Spleen (tissue), 11 donors: ENCODE measurements around the gene UBQLN4. TPM values are rescaled to one million over a fixed set of nuclear protein-coding genes. Genes with fewer than 3 reads are reported as not detected.
A peak's percentile ranks its signal among the peaks of the same experiment; 100 is the strongest.

ENCODE experiments used
- DNase-seq: peaks from one replicate; pipeline ENCODE4 v3.0.0-alpha.2; 2020
- H3K27ac ChIP-seq, 8 donors: fragments of 200-600 bp; sonication (generic) in 7 of 8; 1 replicate in 4 of 8; 2 replicates in 4 of 8; pipeline versions ENCODE4 v1.5.0 to v1.8.0; 2016 to 2021; ENCODE audit warnings: inconsistent platforms in 4 of 8, mild to moderate bottlenecking in 4 of 8, moderate library complexity in 1 of 8
- H3K27me3 ChIP-seq, 7 donors: fragments of 200-600 bp; sonication (generic) in 6 of 7; replicated peaks in 1 of 7; 1 replicate in 4 of 7; 2 replicates in 3 of 7; pipeline versions ENCODE4 v1.5.0 to v1.8.0; 2016 to 2021; ENCODE audit warnings: inconsistent platforms in 3 of 7, mild to moderate bottlenecking in 1 of 7
- H3K36me3 ChIP-seq, 6 donors: fragments of 200-600 bp; sonication (generic) in 5 of 6; 1 replicate in 4 of 6; 2 replicates in 2 of 6; pipeline versions ENCODE4 v1.5.0 to v1.8.0; 2016 to 2021; ENCODE audit warnings: inconsistent platforms in 2 of 6
- H3K4me1 ChIP-seq, 6 donors: fragments of 200-600 bp; sonication (generic) in 5 of 6; 1 replicate in 3 of 6; 2 replicates in 3 of 6; pipeline versions ENCODE4 v1.5.0 to v1.8.0; 2016 to 2021; ENCODE audit warnings: inconsistent platforms in 3 of 6
- H3K4me3 ChIP-seq, 8 donors: fragments of 200-600 bp; sonication (generic) in 7 of 8; 1 replicate in 4 of 8; 2 replicates in 4 of 8; pipeline versions ENCODE4 v1.5.0 to v1.8.0; 2016 to 2021; ENCODE audit warnings: inconsistent platforms in 4 of 8, mild to moderate bottlenecking in 4 of 8, moderate library complexity in 2 of 8
- H3K9me3 ChIP-seq, 8 donors: fragments of 200-600 bp; sonication (generic) in 7 of 8; 1 replicate in 4 of 8; 2 replicates in 4 of 8; pipeline versions ENCODE4 v1.5.0 to v1.8.0; 2016 to 2021; ENCODE audit warnings: inconsistent platforms in 4 of 8
- POLR2A ChIP-seq, 3 donors: fragments of 450-650 bp; IDR thresholded peaks; one replicate each; pipeline ENCODE4 v1.5.1; 2017; ENCODE audit warnings: antibody characterized with exemption in 3 of 3, mild to moderate bottlenecking in 1 of 3
- POLR2AphosphoS5 ChIP-seq, 3 donors: sonication (generic); formaldehyde crosslinking; IDR thresholded peaks; one replicate each; pipeline ENCODE4 v1.5.1; 2017; ENCODE audit warnings: antibody characterized with exemption in 3 of 3
- WGBS, 5 donors: extraction: QIAGEN DNeasy Blood & Tissue Kit in 3 of 5; methylation state at CpG; one replicate each; pipeline versions ENCODE4 v1.1.5 to v1.1.7; 2013 to 2018; 5-methylcytosine and 5-hydroxymethylcytosine counted together
- intact Hi-C: fragments of 100-400 bp; cut with DNase I; formaldehyde crosslinking; loops from one replicate; pipeline ENCODE4 v1.15.0; 2023; ENCODE audit warnings: low total_unique reads
- polyA plus RNA-seq, 3 donors: library from polyadenylated mRNA; stranded (reverse); fragments of 200-250 nt; gene quantifications; one replicate each; pipeline ENCODE4 v1.2.1, GENCODE V29; 2013
- total RNA-seq, 7 donors: library from RNA; depleted of rRNA in 3 of 7; stranded (reverse); fragments of >200 nt in 3 of 7; fragmentation: NEBNext Ultra II Directional in 4 of 7; extraction: Animal tissue kit (Norgen Biotek cat#: 25700) in 4 of 7; gene quantifications; one replicate each; pipeline versions ENCODE4 v1.1.0 to v1.2.1, GENCODE V29; 2016 to 2021
- TF ChIP-seq, protein P1 (sequence below), 11 experiments: fragments of 200-600 bp in 7 of 11; fragments of 450-650 bp in 4 of 11; sonication (generic) in 4 of 11; IDR thresholded peaks in 8 of 11; conservative IDR thresholded peaks in 3 of 11; 1 replicate in 7 of 11; 2 replicates in 4 of 11; pipeline versions ENCODE4 v1.4.0 to v1.8.0; 2016 to 2021; ENCODE audit warnings: antibody characterized with exemption in 11 of 11, inconsistent platforms in 4 of 11, mild to moderate bottlenecking in 1 of 11
- donor health status: healthy with polysubstance abuse.
- donor health status: DM: no; HTN: no; CAD: no; lungs with moderate emphysema.
- donor health status: DM: no; HTN: no; CAD: no.
- donor health status: Bipolar disorder and iron deficiency.
- donor health status: healthy.
- donor health status: DM: no; HTN: no; CAD: no.
- donor health status: DM: yes; HTN: yes; CAD: no.

The UBQLN4 gene
- total and polyA plus RNA-seq, 10 donors = 11.2 to 26.4 (median 19.5) TPM

DNA sequence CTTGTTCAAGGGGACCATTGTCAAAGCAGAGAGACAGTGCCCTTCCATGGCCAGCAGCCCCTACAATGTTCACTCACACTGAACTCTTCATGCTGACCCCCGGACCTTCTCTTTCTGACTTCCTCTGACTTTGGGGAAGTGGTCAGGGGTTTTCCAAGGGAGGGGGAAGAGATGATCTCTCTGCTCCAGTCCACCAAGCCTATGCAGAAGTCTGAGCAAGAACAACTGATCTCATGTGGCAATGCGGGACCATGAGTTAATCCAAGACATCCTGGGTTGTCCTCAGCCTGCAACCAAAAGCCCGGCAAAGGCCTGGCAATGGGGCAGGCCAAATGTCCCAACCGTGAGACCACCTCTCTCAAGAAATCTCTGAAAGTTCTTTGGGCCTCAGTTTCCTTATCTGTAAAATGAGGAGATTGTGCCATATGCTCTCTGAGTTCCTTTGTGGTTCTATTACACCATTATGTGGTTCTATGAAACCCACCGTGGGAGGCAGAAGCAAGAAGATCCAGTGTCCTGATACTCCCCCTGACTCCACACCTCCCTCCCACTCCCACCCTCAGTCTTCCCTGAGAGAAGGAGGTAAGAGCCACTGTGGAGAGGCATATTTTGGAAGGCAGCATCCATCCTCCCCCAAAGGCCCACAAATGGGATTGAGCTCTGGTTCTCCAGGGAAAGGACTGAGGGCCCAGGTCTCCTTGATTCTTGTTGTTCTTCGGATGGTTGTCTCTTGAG, 63.4 kb downstream of the UBQLN4 start:
- Histone ChIP-seq H3K27ac (peak overlapping the region in 7 of 8 donors; percentile 47 to 87 (median 70)), H3K4me1 (peaks cover 9 to 53% (median 24%) of the 10 kb centered on the region in 6 donors), H3K27me3 (no peaks in the 10 kb centered on the region), H3K4me3 (peak overlapping the region in 3 of 8 donors; percentile 41 to 65 (median 43)), H3K36me3 (no peaks in the 10 kb centered on the region), H3K9me3 (no peaks in the 10 kb centered on the region)
- DNase-seq = no peak
- WGBS, 5 donors = 37 to 71% (median 58%) methylated on average over 6 of the region's 6 CpGs
- intact Hi-C loops = loop anchor here (2.0 kb wide), 1 partner anchor 53 kb away; no protein-coding TSS in a partner anchor
- TF ChIP-seq POLR2A (IDR thresholded peaks at IDR 0.05) = no peak
- TF ChIP-seq, protein P1, sequence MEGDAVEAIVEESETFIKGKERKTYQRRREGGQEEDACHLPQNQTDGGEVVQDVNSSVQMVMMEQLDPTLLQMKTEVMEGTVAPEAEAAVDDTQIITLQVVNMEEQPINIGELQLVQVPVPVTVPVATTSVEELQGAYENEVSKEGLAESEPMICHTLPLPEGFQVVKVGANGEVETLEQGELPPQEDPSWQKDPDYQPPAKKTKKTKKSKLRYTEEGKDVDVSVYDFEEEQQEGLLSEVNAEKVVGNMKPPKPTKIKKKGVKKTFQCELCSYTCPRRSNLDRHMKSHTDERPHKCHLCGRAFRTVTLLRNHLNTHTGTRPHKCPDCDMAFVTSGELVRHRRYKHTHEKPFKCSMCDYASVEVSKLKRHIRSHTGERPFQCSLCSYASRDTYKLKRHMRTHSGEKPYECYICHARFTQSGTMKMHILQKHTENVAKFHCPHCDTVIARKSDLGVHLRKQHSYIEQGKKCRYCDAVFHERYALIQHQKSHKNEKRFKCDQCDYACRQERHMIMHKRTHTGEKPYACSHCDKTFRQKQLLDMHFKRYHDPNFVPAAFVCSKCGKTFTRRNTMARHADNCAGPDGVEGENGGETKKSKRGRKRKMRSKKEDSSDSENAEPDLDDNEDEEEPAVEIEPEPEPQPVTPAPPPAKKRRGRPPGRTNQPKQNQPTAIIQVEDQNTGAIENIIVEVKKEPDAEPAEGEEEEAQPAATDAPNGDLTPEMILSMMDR (IDR thresholded peaks at IDR 0.05 in 8 of 11, conservative IDR thresholded peaks at IDR 0.05 in 3 of 11) = no peak
- TF ChIP-seq POLR2AphosphoS5 (IDR thresholded peaks at IDR 0.05) = peak in 1 of 3 donors; percentile 35

DNA sequence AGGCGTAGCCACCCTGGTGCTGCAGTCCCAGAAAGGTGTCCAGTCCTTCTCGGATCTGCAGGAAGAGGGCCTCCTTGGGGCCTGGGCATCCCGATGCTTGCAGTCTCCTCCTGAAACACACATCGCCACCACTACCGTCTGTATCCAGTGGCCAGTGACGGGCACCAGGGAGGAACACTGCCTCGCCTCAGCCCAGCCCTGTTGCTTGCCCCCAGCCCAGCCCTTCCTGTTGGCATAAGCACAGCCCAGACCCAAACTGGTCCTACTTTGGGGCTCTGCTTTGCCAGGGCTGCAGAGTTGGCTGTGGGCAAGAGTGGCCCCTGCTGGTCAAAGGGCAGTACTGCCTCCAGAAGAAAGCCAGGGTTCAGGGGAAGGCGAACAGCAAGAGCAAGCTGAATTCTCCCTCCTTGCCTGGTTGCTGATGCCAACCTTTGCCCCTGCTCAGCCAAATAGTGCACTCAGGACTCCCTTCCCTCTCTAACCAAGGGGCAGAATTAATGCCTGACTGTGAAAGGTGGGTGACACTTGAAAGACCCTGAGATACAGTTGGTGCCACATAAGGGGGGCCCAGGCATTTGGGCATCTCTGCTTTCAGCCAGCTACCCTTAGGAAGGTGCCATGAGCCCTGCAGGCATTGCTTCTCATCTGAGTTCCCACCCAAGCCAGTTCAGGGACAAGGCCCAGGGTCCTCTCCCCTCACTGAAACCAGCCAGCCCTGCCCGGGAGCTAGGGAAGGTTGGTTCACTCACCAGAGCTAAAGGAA, 64.2 kb downstream of the UBQLN4 start:
- peak overlapping the region; percentile 12 to 65 (median 30) for H3K4me3 ChIP-seq
- TF ChIP-seq, protein P1 (IDR thresholded peaks at IDR 0.05 in 8 of 11, conservative IDR thresholded peaks at IDR 0.05 in 3 of 11) = peak; percentile 97 to 100 (median 99)
- peak; percentile 82 to 89 (median 83) for TF ChIP-seq POLR2AphosphoS5 (IDR thresholded peaks at IDR 0.05)
- TF ChIP-seq POLR2A (IDR thresholded peaks at IDR 0.05) = no peak
- DNase-seq = peak; percentile 94
- H3K36me3 ChIP-seq = no peaks in the 10 kb centered on the region
- 12 to 42% (median 25%) methylated on average over 4 to 9 of the region's 9 CpGs for WGBS, 5 donors
- no peaks in the 10 kb centered on the region for H3K27me3 ChIP-seq
- H3K27ac ChIP-seq = peak overlapping the region in 7 of 8 donors; percentile 47 to 87 (median 70)
- peaks cover 9 to 61% (median 28%) of the 10 kb centered on the region in 6 donors for H3K4me1 ChIP-seq
- intact Hi-C loops = loop anchor here (2.0 kb wide), 1 partner anchor 53 kb away; no protein-coding TSS in a partner anchor
- no peaks in the 10 kb centered on the region for H3K9me3 ChIP-seq

Other genes with a start within 250 kb of the UBQLN4 start
- 100 to 1,000 TPM in 1 of 7 donors, 10 to 100 TPM in 6; 56.6 to 103 (median 70.2) TPM for gene GON4L, start 196.6 kb downstream of the UBQLN4 start, total RNA-seq
- 10 to 100 TPM; 12.3 to 27.1 (median 22.3) TPM for gene GON4L, start 196.6 kb downstream of the UBQLN4 start, polyA plus RNA-seq
- 10 to 100 TPM; 10.2 to 22.1 (median 13.7) TPM for gene SYT11, start 194.2 kb downstream of the UBQLN4 start, total RNA-seq
- 1 to 10 TPM; 1.1 to 2.9 (median 1.8) TPM for gene SYT11, start 194.2 kb downstream of the UBQLN4 start, polyA plus RNA-seq
- 10 to 100 TPM; 48.1 to 66.2 (median 52.6) TPM for gene RIT1, start 142.4 kb downstream of the UBQLN4 start, total RNA-seq
- gene RIT1, start 142.4 kb downstream of the UBQLN4 start, polyA plus RNA-seq = 10 to 100 TPM in 2 of 3 donors, 1 to 10 TPM in 1; 9.0 to 16.3 (median 10.2) TPM
- 10 to 100 TPM; 43.2 to 70.5 (median 59.3) TPM for gene KHDC4, start 119.4 kb downstream of the UBQLN4 start, total RNA-seq
- 10 to 100 TPM; 24.9 to 33.8 (median 29.3) TPM for gene KHDC4, start 119.4 kb downstream of the UBQLN4 start, polyA plus RNA-seq
- under 1 TPM in 1 of 7 donors, not detected in 6; 0.88 TPM for gene RXFP4, start 112.2 kb downstream of the UBQLN4 start, total RNA-seq
- under 1 TPM in 1 of 3 donors, not detected in 2; 0.06 TPM for gene RXFP4, start 112.2 kb downstream of the UBQLN4 start, polyA plus RNA-seq
- gene ARHGEF2, start 75.3 kb downstream of the UBQLN4 start, total RNA-seq = 100 to 1,000 TPM; 129 to 228 (median 192) TPM
- 10 to 100 TPM; 45.1 to 83.0 (median 63.4) TPM for gene ARHGEF2, start 75.3 kb downstream of the UBQLN4 start, polyA plus RNA-seq
- gene SSR2, start 32.8 kb downstream of the UBQLN4 start, total RNA-seq = 100 to 1,000 TPM; 152 to 254 (median 183) TPM
- 100 to 1,000 TPM; 198 to 291 (median 224) TPM for gene SSR2, start 32.8 kb downstream of the UBQLN4 start, polyA plus RNA-seq
- 10 to 100 TPM; 29.5 to 53.3 (median 42.3) TPM for gene LAMTOR2, start 984 bp upstream of the UBQLN4 start, total RNA-seq
- 100 to 1,000 TPM in 2 of 3 donors, 10 to 100 TPM in 1; 80.0 to 121 (median 107) TPM for gene LAMTOR2, start 984 bp upstream of the UBQLN4 start, polyA plus RNA-seq
- gene RAB25, start 7.4 kb upstream of the UBQLN4 start, total RNA-seq = under 1 TPM in 2 of 7 donors, not detected in 5; 0.50 to 0.70 TPM
- gene RAB25, start 7.4 kb upstream of the UBQLN4 start, polyA plus RNA-seq = under 1 TPM; 0.28 to 0.61 (median 0.45) TPM
- under 1 TPM; 0.26 to 0.76 (median 0.38) TPM for gene MEX3A, start 28.7 kb upstream of the UBQLN4 start, total RNA-seq
- under 1 TPM; 0.11 to 0.17 (median 0.16) TPM for gene MEX3A, start 28.7 kb upstream of the UBQLN4 start, polyA plus RNA-seq
- 100 to 1,000 TPM in 6 of 7 donors, 10 to 100 TPM in 1; 95.1 to 279 (median 124) TPM for gene LMNA, start 60.9 kb upstream of the UBQLN4 start, total RNA-seq
- 10 to 100 TPM; 33.9 to 61.1 (median 39.4) TPM for gene LMNA, start 60.9 kb upstream of the UBQLN4 start, polyA plus RNA-seq
- gene SEMA4A, start 99.8 kb upstream of the UBQLN4 start, total RNA-seq = 10 to 100 TPM; 21.1 to 65.9 (median 37.7) TPM
- gene SEMA4A, start 99.8 kb upstream of the UBQLN4 start, polyA plus RNA-seq = 1 to 10 TPM; 7.1 to 9.3 (median 9.1) TPM
- gene SLC25A44, start 140.3 kb upstream of the UBQLN4 start, total RNA-seq = 10 to 100 TPM; 22.8 to 32.7 (median 29.0) TPM
- gene SLC25A44, start 140.3 kb upstream of the UBQLN4 start, polyA plus RNA-seq = 1 to 10 TPM; 4.8 to 8.4 (median 6.2) TPM
- gene PMF1, start 159.2 kb upstream of the UBQLN4 start, total RNA-seq = 10 to 100 TPM; 43.8 to 74.0 (median 59.5) TPM
- gene PMF1, start 159.2 kb upstream of the UBQLN4 start, polyA plus RNA-seq = 10 to 100 TPM; 66.3 to 97.6 (median 79.3) TPM
- gene BGLAP, start 188.4 kb upstream of the UBQLN4 start, total RNA-seq = 1 to 10 TPM; 1.8 to 6.0 (median 2.5) TPM
- gene BGLAP, start 188.4 kb upstream of the UBQLN4 start, polyA plus RNA-seq = 1 to 10 TPM; 1.7 to 2.4 (median 2.4) TPM
- gene PAQR6, start 194.3 kb upstream of the UBQLN4 start, total RNA-seq = 1 to 10 TPM in 6 of 7 donors, under 1 TPM in 1; 0.94 to 4.0 (median 1.8) TPM
- gene PAQR6, start 194.3 kb upstream of the UBQLN4 start, polyA plus RNA-seq = 1 to 10 TPM in 2 of 3 donors, under 1 TPM in 1; 0.80 to 2.3 (median 2.2) TPM
- gene SMG5, start 229.0 kb upstream of the UBQLN4 start, total RNA-seq = 10 to 100 TPM; 48.9 to 80.5 (median 70.8) TPM
- 10 to 100 TPM; 14.9 to 33.6 (median 17.7) TPM for gene SMG5, start 229.0 kb upstream of the UBQLN4 start, polyA plus RNA-seq
- gene TMEM79, start 230.5 kb upstream of the UBQLN4 start, total RNA-seq = 1 to 10 TPM; 2.6 to 6.8 (median 4.6) TPM
- gene TMEM79, start 230.5 kb upstream of the UBQLN4 start, polyA plus RNA-seq = 1 to 10 TPM; 3.4 to 5.3 (median 3.8) TPM
- gene GLMP, start 241.9 kb upstream of the UBQLN4 start, total RNA-seq = 10 to 100 TPM; 25.5 to 54.4 (median 44.2) TPM
- gene GLMP, start 241.9 kb upstream of the UBQLN4 start, polyA plus RNA-seq = 10 to 100 TPM; 26.3 to 31.9 (median 30.6) TPM
- not detected for gene VHLL, start 245.5 kb upstream of the UBQLN4 start, total RNA-seq
- gene VHLL, start 245.5 kb upstream of the UBQLN4 start, polyA plus RNA-seq = not detected